HPDE6-E6E7 (cell line): ENCODE results near the gene VPS37D.
"Not testable (repeated sequence)": the region's sequence is repeated elsewhere in the genome, so short reads cannot be mapped to it uniquely, and the experiment has no call there.

ENCODE experiments used
- DNase-seq: peaks from one replicate; pipeline ENCODE4 v3.0.0; 2011; ENCODE audit warnings: missing footprints; ENCODE audit errors: extremely low spot score

VPS37D gene, protein sequence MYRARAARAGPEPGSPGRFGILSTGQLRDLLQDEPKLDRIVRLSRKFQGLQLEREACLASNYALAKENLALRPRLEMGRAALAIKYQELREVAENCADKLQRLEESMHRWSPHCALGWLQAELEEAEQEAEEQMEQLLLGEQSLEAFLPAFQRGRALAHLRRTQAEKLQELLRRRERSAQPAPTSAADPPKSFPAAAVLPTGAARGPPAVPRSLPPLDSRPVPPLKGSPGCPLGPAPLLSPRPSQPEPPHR

GRCh38 chr7:73667344-73668102 lies at the start of gene VPS37D:
Gene VPS37D, plus strand, starts transcription at chr7:73667831. Its CDS starts 128 bp downstream, at chr7:73667959.
- peak; percentile 91 for DNase-seq

DNA sequence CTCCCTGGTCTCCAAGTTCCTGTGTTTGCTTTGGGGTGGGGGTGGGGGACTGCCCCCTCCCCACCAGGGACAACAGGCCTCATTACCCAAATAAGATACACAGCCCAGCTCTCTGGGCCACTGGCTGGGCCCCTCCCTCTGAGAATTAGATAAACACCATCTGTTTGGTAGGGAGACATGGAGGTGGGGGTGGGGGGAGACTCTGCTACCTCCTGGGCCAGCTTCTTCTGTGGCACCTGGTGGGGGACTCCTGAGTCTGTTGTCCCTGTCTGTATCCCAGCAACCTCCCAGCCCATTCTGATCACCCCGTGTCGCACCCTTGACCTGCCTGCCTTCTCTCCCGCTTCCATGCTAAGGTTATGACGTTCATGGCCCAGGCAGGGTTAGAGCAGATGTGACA lies 49.1 kb upstream of the VPS37D start:
- DNase-seq, result no peak

DNA sequence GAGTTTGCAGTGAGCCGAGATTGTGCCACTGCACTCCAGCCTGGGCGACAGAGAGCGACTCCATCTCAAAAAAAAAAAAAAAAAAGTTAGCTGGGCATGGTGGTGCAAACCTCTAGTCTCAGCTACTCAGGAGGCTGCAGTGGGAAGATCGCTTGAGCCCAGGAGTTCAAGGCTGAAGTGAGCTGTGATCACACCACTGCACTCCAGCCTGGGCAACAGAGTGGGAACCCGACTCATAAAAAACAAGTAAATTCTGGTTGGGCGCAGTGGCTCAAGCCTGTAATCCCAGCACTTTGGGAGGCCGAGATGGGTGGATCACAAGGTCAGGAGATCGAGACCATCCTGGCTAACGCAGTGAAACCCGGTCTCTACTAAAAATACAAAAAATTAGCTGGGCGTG lies 48.2 kb upstream of the VPS37D start:
- not testable (repeated sequence) for DNase-seq

DNA sequence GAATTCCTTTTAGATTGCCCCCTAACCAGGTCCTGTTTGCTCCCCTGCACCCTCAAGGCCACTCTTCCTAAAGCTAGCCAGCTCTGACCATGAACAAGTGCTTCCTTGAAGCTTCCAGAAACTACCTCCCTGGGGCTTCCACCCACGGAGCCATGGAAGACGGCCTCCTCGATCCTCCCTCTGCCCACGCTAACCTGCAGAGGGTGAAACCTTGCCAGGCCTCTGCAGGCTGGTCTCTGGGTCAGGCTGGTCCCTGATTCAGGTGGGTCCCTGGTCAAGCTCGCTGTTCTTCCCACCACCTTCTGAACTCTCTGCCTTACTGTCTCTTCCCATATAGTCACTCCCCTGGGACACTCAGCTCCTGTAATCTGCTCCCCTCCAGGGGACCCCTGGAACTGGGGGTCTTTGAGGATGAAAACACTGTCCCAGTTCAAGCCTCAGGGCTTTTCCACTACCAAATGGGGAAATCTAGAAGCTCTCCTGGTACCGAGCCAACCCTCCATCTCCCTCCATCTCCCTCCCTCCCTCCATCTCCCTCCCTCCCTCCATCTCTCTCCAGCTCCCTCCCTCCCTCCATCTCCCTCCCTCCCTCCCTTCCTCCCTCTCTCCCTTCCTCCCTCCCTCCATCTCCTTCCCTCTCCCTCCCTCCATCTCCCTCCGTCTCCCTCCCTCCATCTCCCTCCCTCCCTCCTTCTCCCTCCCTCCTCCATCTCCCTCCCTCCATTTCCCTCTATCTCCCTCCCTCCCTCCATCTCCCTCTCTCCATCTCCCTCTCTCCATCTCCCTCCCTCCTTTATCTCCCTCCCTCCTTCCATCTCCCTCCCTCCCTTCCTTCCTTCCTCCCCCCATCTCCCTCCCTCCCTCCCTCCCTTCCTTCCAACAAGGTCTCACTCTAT lies 46.2 kb upstream of the VPS37D start:
- DNase-seq, result no peak

DNA sequence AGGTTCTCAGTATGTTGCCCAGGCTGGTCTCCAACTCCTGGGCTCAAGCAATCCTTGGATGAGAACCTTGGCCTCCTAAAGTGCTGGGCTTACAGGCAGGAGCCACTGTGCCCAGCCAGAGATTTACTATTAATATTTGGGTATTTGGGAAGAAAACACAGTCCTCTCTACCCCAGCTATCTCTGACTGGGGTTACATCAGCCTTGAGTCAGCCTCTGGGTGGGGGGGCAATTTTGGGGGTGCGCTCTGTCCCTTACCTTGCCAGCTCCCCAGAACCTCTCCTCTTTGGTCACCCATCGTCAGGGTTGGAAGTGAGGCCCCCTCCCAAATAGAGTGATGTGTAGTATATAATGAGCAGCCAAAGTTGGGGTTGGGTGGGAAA lies 45.1 kb upstream of the VPS37D start:
- no peak for DNase-seq

DNA sequence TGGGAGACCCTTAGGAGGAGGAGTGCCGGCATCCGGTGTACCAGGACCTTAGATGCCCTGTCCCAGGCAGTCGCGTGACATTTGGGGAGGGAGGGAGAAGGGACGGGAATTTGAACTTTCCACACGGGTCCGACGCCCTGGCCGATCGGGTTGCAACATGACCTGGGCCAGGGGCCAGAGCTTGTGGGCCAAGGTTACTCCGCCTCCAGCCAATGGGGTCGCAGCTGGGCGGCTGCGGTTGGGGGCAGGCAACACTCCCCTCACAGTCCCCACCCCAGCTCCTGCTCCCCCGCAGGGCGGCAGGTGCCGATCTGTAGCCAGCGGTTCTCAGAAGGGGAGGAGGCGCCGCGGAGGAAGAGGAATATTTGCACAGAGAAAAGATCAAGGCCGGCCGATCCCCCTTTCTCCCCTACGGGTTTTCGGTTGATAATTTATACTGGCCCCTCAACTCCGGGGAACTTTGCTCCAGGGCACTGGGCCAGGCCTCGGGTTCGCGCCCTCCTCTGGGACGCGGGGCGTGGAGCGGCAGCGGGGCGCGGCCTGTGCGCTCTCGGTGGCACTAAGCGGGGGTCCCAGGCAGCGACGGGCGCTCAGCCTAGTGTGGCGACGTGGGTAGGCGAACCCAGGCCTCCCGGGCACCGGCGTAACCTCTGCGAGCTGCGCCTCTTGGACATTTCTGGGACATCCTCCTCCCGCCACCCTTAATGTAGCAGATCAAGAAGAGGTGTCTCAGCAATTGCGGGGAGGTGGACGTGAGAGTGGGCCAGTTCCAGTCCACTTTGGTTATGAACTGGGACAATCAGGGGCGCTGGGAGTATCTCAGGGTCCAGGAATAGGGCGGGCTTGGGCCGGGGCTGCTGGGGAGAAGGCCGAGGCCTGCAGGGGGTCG lies 44.5 kb upstream of the VPS37D start:
- DNase-seq, result no peak

DNA sequence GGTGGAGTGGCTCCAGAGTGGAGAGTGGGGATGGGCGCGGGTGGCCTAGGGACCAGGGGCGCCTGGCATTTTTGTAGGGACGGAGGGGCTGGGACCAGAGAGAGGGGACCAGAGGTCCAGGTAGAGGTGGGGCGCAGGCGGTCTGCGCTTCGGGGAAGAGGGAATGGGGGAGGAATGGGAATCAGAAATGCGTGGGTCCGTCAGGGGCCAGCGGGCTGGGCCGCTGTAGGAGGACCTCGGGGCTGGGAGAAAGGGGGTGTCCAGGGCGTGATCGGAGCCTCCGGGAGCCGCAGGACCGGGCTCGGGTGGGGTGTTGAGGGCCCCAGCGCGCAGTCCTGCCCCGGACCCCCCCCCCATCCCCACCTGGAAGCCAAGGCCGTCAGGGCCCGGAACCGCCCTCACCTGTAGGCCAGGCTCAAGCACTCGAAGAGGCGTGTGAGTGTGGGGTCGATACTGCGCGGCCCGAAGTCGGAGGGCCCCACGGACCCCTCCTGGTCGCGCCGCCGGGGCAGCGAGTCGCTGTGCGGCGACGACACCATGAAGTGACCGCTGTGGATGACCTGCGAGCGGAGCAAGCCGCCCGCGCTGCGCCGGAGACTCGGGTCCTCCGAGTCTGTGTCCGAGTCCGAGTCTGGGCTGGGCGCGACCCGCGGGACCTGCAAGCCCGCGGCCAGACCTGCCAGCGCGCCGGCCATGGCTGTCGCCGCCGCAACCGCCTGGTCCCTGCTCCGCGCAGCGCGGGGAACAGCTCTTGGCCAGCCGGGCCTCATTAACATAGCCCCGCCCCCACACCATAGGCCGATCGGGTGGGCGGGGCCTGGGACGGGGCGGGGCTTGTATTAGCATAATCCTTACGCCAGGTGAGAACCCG lies 43.6 kb upstream of the VPS37D start, which contains the start of gene MLXIPL:
MLXIPL (minus strand) TSS at position 725 of the 871 bp plus-strand sequence; CDS start at position 695, 30 bp downstream.
- DNase-seq, result peak; percentile 95

- DNase-seq, result no peak
Observed at GRCh38 chr7:73624669-73625001, 43.0 kb upstream of the VPS37D start.

GRCh38 chr7:73625276-73625675 lies 42.4 kb upstream of the VPS37D start:
- DNase-seq, result no peak

DNA sequence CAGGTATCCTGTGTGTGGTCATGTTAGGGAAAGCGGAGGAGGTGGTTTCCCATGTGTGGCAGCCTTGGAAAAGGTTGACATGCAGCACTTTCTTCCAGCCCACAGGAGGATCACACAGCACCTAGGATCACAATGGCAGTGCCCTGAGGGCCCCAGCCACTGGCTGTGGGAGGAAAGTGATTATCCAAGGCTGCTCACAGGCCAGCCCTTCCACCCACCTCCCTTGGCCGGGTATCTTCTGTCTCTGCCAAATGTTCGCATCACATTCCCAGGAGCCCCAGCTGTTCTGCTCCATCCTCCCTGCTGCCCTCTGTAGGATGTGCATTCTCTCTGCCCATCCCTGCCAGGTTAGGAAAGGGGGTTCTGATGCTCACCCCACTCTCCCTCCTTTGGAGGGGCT lies 40.8 kb upstream of the VPS37D start:
- no peak for DNase-seq

DNA sequence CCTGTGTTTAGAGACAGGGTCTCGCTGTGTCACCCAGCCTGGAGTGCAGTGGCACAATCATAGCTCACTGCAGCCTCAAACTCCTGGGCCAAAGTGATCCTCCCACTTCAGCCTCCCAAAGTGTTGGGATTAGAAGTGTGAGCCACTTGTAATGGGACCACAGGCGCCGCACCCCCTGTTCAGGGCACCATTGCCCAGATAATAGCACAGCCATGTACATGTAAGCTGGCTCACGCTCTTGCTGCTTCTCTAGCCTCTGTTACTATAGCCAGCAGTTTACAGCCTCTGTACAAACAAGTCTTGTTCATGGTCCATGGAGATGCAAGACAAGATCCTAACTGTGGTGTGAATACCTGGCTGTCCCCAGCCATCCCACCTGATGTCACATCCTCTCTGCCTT lies 39.1 kb upstream of the VPS37D start:
- no peak for DNase-seq

DNA sequence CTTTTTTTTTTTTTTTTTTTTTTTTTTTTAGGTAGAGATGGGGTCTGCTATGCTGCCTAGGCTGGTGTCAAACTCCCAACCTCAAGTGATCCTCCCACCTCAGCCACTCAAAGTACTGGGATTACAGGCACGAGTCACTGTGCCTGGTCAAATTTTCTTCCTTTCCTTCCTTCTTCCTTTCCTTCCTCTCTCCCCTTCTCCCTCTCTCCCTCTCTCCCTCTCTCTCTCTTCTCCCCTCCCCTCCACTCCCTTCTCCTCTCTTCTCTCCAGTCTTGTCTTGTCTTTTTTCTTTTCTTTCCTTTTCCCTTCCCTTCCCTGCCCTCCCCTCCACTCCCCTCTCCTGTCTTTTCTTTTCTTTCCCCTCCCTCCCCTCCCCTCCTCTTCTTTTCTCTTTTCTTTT lies 36.1 kb upstream of the VPS37D start:
- no peak for DNase-seq

DNA sequence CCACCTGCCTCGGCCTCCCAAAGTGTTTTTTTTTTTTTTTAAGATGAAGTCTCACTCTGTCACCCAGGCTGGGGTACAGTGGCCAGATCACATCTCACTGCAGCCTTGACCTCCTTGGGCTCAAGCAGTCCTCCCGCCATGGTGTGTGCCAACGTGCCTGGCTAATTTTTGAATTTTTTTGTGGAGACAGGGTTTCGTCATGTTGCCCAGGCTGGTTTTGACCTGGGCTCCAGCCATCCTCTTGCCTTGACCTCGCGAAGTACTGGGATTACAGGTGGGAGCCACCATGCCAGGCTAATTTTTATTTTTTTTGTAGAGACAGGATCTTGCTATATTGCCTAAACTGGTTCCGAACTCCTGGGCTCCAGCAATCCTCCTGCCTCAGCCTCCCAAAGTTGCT lies 34.3 kb upstream of the VPS37D start:
- DNase-seq, result no peak

GRCh38 chr7:73633844-73634243 lies 33.8 kb upstream of the VPS37D start:
- DNase-seq, result no peak

GRCh38 chr7:73635428-73636200 lies 32.0 kb upstream of the VPS37D start:
- DNase-seq, result no peak

DNA sequence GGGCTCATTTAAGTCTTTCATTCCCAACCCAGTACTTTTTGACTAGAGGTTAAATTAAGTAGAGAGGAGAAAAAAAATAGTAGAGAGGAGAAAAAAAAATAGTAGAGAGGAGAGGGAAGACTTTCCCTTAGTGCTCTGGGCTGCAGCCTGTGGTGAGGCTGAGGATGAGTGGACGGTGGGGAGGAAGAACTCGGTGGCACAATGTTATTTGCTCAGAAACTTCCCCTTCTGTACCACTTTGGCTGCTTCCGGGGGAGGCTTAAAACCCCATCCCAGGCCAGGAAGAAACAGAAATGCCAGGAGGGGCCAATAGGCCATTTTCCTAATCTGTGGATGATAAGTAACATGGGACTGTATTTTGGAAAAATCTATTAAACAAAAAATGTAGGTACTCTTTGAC lies 28.7 kb upstream of the VPS37D start:
- no peak for DNase-seq

DNA sequence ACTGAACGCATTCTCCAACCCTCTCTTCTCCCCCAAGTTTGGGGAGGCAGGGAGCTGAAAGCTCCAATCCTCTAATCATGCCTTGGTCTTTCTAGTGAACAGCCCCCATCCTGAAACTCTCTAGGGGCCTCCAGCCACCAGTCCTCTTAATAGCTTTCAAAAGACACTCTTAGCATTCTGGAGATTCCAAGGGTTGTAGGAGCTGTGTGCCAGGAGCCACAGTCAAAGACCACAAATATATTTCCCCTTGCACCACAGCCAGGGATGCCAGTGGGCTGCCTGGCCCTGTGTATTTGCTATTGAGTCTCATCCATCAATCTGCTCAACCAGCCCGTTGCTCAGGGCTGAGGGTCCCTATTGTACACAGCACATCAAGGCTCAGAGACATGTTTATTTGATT lies 24.8 kb upstream of the VPS37D start:
- no peak for DNase-seq

GRCh38 chr7:73644688-73645286 lies 22.8 kb upstream of the VPS37D start:
- no peak for DNase-seq

DNA sequence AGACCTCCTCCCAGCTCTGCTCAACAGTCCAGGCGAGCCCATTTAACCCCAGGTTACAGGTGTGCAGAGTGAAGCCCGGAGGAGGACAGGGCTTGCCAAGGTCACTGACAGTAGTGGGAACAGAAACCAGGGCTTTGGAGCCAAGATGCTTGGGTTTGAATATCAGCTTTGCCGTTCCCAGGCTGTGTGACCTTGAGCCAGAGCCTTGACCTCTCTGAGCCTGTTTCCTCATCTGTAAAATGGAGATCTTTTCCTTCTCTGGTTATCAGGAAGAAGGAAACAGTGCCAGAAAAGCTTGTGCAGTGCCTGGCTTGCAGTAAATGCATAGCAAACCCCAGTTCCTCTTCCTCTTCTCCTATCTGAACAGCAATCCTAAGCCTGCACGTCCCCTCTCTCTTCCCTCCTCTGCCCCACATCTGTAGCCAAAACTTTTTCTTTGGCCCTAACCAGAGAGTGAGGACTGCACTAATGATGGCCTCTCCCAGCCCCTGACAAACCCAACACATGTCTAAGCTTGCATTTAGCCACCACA lies 21.9 kb upstream of the VPS37D start:
- DNase-seq, result no peak
